HG02759 (cell line): Measurements from ENCODE around the gene CAB39L.
"Not testable (repeated sequence)": the region's sequence is repeated elsewhere in the genome, so short reads cannot be mapped to it uniquely, and the experiment has no call there.

ENCODE experiments used
- ATAC-seq: cut with Tn5 transposase; IDR thresholded peaks from one replicate; pipeline ENCODE4 v1.9.1; 2021; ENCODE audit warnings: mild to moderate bottlenecking, moderate library complexity; ENCODE audit not compliant: unreplicated experiment

CAB39L gene

DNA sequence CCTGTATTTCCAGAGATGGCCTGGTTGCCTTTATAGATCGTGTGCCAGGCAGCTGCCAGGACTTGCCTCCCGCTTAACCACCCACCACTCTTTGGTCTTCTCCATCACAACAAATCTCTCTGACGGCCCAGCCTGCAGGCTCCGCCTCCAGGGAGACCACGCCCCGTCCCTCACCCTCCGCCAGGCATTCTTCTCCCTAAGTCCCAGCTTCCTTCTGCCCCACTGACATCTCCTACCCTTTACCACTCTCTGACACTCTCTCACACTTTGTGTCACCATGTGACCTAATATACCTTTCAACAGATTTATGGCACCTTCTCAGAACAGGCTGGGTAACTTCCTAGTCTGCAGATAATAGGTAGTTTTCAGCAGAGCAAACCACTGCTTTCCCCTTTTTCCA lies 95.1 kb downstream of the CAB39L start:
- no peak for ATAC-seq

DNA sequence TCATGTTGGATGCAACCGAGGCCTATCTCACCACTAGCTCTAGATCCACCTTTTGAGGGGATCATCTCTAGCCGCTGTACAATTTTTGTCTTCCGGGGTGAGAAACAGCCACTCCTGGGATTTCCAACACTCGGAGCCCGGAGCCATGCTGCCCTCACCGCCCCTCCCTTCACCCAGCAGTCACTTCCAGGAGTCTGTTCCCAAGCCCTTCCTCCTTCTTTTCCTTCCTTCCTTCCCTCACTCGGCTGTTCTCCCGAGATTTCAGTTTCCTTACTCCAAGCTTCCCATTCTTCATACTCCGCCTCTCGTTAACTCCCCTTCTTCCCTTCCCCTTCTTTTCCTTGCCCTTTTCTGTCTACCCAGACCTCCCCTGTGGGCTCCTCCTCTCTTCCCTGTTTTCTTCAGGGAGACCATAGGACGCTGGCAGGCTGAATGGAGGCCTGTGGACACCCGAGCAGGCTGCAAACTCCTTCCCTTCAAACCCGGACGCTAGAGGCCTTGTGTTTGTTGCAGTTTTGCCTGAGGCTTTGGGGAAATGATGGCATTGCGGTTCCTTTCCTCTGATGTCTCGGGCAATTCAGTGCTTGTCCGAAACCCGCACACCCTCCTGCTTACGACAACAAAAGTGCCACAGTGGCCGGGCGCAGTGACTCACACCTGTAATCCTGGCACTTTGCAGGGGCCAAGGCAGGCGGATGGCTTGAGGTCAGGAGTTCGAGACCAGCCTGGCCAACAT lies 96.0 kb downstream of the CAB39L start:
- ATAC-seq: no peak

DNA sequence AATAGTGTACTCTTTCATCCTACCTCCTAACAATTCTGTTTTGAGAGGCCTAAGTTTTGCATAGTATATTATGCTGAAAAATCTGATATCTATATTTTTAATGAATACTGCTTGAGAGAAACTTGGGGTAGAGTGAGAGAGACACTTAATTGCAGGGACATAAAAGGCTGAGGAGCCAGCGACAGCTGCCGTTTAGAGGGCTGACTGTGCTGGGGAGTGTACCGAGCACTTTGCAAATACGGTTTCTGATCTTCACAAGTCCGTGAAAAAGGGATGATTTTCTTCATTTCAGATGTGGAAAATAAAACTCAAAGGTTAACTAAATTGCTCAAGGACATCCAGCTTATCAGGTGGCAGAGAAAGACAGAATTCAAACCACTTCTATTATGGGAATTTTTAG lies 97.4 kb downstream of the CAB39L start:
- ATAC-seq: no peak

DNA sequence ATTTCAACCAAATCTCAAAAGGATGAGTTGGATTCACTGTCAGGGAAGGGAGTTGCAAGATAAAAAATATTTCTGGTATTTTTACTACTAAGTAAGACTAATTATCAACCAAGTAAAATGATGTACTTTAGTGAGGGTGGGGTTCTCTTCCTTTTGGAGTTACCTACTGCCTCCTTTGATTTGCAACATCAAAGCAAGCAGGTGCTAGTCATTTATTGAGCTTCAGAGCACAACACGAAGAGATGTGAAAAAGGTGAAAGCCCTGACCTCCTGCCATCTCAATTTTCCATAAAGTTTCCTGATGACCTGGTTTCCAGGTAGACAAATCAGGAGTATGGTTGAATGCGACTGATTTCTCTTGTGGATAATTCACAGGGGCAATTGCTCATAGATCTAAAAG lies 100.1 kb downstream of the CAB39L start:
- ATAC-seq: no peak

DNA sequence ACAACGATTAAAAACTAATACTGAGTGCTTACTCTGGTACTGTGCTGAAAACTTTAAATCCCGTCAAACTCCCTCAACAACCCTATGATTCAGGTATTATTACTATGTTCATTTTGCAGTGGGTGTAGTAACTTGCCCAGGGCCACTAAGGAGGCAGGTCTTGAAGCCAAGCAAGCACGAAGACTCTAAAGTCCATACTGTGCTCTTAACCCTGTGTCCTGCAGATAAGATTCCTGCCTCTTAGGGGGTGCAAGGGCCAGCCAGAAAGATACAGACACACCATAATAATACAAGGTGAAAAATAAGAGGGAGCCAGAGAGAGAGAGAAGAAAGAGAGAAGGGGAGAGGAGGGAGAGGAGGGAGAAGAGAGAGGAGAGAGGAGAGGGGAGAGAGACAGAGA lies 100.6 kb downstream of the CAB39L start:
- ATAC-seq: no peak

DNA sequence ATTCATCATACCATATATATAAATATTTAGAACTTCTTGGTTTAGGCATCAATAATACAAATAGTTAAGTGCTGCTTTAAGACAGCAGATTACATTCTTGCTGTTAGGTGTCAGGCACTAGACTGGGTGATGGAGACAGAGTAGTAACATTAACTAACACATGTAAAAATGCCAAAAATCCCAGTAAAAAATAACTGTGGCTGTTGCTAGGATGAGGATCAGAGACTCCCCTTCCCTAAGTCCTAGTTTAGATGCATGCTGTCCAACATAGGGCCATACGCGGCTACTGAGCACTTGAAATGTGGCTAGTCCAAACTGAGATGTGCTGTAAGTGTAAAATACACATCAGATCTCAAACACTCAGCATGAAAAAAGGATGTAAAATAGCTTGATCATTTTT lies 101.4 kb downstream of the CAB39L start:
- no peak for ATAC-seq

DNA sequence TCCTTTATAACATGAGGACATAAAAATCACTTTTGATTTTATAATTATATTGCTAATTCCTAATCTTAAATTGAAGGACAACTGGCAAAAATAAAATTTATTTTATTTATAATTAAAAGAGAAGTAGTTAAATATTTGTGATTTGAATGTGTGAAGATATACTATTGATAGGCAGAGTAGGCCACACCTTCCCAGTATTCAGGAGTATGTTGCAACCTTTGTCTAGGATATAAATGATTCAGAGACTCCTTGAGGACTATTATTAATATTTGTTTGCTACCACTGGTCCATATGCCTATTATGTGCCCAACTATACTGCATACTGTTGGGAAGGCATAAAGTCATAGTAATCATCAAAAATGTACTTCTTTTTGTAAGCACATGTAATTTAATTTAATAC lies 101.9 kb downstream of the CAB39L start:
- ATAC-seq: no peak

DNA sequence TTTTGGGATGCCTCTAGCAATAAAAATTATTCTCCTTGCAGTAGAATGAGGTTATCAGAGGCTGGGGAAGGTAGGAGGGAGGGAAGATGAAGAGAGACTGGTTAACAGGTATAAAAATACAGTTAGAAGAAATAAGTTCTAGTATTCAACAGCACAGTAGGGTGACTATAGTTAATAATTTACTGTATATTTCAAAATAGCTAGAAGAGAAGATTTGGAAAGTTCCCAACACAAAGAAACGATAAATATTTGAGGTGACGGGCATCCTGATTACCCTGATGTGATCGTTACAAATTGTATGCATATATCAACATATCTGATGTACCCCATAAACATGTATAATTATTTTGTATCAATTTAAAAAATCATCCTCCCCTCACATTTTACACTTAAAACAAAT lies 102.3 kb downstream of the CAB39L start:
- ATAC-seq: no peak

DNA sequence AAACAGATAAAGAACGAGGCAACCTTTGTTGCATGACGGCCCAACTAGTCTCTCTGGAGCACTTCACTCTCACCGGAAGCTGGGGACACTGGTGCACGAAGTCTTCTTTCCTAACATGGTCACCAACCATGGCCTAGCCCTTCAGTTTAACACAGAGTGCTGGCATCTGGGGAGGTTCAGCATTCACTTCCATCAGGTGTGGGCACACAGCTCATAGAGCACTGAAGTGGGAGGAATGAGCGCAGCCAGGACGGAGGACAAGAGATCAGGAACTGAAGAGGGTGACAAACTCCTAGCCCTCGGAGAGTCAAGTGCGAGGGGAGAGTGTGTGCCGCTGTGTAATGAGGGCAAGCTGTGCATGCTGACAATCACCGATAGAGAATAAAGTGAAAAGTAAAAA lies 103.7 kb downstream of the CAB39L start:
- ATAC-seq: no peak

DNA sequence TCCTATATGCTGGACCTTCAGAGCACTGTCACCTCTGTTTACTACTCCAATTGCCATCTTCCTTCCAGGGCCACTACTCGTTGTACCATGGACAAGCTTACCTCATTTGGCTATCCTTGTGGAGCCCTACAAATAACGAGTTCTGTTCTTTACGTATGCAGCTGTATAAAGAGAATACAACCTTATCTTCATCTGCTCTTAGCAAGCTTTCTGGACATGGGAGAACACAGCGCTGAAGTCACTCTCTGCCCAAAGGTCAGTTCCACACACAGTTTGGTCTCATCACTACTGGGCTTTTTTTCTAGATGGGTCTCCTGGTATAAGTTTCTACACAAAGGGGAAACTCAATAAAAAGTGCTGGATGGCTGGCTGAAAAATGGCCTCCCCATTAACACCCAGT lies 107.2 kb downstream of the CAB39L start:
- ATAC-seq: no peak

DNA sequence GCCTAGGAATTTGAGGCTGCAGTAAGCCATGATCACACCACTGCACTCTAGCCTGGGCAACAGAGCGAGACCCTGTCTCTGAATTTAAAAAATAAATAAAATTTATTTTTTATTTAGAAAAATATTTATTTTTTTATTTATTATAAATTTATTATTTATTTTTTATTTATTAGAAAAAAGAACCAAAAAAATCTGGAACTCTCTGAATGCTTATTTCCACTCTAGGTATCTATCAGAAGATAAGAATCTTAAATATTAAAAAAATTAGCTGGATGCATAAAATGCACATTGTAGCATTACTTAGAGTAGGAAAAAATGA lies 113.4 kb downstream of the CAB39L start:
- ATAC-seq: no peak

DNA sequence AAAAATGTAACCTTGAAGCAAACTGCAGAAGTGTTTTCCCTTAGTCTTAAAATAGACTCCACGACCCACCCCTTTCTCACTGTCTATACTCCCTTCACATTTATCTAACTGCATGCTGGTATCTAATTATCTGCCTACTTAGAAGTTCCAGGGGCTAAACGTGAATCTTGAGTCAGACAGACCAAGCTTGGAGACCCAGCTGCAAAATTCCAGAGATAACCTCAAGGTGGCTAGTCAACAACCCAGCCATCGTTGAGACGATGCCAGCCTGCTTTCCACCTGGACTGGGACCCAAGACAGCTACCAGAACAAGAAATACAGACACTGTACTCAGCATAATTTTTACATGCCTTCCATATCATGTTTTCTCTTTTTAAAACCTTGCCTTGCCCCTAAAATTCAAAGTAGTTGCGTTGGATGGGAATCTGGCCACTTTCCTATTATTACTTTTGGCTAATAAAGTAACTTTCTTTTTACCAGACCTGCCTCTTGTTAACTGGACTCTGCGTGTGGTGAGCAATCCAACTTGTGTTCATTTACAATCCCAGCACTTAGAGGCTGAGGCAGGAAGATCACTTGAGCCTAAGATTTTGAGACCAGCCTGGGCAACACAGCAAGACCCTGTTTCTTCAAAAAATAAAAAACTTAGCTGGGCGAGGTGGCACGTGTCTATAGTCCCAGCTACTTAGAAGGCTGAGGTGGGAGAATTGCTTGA lies 113.9 kb downstream of the CAB39L start:
- no peak for ATAC-seq

DNA sequence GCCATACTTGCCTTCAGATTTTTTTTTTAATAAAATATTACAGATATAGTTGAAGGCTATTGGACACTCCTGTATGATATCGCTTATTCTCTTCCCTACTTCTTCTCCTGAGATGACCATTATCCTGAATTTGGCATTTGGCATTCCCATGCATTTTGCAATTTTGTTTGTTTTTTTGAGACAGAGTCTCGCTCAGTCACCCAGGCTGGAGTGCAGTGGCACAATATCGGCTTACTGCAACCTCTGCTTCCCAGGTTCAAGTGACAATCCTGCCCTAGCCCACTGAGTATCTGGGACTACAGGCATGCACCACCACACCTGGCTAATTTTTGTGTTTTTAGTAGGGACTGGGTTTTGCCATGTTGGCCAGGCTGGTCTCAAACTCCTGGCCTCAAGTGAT lies 116.7 kb downstream of the CAB39L start:
- ATAC-seq: not testable (repeated sequence)

DNA sequence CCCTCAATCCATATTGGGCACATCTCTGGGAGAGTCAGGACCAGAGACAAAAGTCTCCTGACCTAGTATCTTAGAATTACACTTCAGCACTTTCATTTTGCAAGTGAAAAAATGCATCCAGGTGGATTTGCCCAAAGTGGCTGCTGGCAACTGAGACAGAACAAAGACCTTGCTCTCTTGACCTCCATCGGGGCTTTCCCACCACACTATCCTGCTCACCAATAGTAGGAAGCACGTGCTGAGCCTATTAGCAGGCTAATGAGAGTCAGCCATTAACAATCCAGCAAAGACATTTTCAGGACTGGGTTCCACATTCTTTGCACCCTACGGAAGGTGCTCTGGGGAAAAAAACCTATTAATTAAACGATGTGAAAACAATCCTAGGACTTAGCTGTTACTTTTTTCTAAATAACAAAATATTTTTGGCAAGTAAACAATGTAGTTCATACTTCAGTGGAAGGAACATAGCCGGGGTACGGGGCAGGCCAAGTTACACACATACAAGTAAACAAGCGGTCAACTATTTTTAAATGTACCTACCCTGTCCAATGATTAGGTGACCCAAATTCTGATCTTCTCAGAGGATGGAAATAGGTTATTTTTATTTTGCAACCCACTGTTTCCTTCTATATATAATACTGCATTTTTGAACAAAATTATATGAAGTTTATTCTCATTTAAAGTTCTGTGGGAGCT lies 117.5 kb downstream of the CAB39L start:
- no peak for ATAC-seq

DNA sequence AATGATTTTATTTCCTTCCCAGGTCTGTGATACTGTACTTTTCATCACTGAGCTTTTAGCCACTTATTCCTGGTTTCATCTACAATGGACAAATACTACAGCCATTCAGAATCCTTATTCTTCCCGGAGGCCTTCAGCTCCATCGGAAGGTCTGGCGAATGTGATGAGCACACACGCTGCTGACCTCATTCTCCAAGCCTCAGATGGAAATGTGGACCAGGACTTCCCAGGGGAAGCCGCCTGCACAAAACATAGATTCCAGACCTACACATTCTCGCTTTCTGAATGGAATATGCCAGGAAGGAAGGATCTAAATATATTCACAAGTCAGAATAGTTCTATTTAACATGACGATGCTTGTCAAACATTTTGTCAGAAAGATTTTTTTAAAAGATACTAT lies 120.5 kb downstream of the CAB39L start:
- no peak for ATAC-seq

DNA sequence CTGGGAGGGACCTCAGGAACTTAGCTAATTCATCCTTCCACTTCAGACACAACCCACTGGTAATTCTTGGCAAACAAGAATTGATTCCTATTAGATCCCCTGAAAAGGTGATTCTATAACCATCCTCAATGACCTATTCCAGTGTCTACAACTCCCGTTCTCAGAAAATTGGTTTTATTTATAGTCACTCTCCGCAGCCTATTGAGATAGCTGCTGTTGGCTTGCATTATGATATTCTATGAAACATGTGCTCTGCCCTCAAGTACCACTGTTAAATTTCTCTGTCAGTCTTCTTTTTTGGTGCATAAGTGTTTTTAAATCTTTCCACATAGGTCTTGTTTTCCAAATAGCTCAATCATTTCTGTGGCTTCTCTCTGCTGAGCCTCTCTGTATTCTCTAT lies 121.2 kb downstream of the CAB39L start:
- ATAC-seq: no peak

DNA sequence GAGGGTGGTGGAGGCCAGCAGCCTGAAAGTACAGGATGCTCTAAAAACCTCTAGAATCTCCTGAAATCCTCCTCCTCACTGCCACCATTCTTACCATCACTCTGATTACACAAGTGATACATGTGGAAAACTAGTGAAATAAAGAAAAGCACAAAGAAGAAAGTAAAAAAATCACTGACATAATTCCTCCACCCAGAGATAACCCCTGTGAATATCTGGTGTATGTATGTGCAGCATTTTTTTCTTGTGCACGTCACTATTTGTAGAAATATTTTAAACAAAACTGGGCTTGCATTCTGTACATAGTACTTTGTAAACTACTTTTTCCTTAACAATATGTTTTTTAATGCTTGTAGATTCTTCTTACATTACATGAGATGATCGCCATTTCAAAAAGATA lies 122.9 kb downstream of the CAB39L start:
- ATAC-seq: no peak

DNA sequence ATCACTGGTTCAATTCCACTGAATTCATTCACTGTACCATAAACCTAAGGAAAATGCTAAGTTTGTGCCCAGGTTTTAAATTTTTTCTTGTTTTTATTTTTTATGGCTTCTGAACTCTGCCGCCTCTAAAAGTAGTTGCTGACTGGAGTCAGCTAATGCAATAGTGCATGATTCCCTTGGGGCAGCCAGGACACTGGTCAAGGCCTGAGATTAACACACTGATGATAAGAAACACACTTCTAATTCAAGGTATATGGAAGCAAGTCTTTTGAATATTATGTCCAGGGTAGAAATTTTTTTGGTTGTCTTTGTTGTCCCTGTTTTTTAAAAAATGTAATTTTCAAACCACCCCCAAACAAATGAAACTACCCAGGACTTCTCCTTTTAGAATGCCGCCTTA lies 123.9 kb downstream of the CAB39L start:
- no peak for ATAC-seq

DNA sequence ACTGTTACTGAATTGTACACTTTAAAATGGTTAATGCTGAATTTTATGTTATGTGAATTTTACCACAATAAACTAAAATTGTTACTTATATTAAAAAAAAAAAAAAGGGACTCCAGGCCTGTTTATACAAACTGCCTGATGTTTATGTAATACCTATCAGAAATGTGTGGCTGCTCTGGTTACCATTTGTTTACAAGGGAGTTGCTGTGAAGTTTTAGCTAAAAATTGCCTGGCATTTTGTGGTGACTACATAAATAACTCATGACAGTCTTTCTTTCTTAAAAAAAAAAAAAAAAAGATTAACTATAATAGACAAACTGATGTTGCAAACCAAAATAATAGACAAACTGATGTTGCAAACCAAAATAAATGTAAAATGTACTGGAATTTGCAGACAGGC lies 124.3 kb downstream of the CAB39L start:
- ATAC-seq: no peak

DNA sequence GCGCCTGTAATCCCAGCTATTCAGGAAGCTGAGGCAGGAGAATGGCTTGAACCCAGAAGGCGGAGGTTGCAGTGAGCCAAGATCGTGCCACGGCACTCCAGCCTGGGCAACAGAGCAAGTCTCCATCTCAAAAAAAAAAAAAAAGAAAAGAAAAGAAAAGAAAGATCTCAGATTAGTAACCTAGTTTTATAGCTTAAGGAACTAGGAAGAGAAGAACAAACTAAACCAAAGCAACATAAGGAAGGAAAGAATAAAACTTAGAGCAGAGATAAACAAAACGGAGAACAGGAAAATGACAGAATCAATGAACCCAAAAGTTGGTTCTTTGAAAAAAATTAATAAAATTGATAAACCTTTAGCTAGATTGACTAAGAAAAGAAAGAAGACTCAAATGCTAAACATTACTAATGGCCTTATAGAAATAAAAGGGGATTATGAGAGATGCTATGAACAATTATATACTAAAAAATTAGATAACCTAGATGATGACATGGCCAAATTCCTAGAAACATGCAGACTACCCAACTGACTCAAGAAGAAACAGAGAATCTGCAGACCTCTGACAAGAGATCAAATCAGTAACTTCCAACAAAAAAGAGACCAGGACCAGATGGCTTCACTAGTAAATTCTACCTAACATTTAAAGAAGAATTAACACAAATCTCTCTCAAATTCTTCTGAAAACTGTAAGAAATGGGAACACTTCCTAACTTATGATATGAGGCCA lies 127.9 kb downstream of the CAB39L start:
- no peak for ATAC-seq

DNA sequence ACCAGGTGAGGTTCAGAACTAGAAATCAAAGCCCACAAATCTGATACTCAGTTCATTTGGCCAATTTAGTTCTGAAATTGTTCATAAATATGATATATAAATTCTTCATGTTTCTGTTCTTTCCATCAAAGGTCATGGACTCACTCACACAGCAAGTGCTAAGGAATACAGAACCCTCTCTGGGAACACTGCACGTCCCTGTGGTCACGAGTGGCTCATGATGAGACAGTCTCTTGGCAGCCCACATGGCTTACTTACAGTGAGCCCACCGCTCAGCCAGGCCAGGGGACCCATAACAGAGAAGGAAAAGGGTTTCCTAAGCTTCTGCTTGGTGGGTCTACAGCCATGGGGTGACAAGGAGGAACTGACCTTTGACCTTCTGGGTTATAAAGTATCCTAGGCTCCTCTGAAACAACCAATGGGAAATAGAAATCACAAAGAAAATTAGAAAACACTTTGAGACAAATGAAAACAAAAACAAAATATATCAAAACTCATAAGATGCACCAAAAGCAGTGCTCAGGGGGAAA lies 128.8 kb downstream of the CAB39L start:
- no peak for ATAC-seq
